ENCODE data around the gene PRKN. TPM values are rescaled to one million over a fixed set of nuclear protein-coding genes. Genes with fewer than 3 reads are reported as not detected.

Gene PRKN
- polyA plus RNA-seq, 6 donors from 2014 or later = 1.4 to 9.3 (median 3.6) TPM

DNA sequence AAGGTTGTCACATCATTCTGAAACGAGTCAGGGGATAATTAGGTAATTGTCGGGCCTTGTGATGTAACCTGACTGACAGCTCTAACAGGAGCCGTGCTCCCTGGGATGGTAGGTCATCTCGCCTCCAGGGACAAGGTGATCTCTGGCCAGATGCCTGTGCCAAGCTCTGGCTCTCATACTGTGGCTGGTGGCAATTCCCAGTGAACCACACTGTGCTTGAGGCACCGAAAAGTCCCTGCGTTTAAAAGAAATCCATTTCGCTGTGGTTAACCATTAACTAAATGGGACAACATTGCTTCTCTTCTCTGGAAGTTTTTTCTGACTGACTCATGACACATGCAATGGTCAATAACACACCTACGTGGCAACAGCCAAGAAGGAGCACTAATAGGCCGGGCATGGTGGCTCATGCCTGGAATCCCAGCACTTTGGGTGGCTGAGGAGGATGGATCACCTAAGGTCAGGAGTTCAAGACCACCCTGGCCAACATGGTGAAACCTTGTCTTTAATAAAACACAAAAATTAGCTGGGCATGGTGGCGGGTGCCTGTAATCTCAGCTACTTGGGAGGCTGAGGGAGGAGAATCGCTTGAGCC, 669.2 kb downstream of the PRKN start:
- Mint-ChIP-seq H3K4me1 (no peaks in the 10 kb centered on the region), H3K36me3 (no peaks in the 10 kb centered on the region), H3K27ac (no peak overlapping the region), H3K9me3 (peaks cover 0 to 11% (median 2%) of the 10 kb centered on the region in 7 donors), H3K4me3 (no peak overlapping the region), H3K27me3 (no peaks in the 10 kb centered on the region)
- ATAC-seq (ENCODE audit: low read depth in 2 of 2) (no peak), DNase-seq (no peak)

DNA sequence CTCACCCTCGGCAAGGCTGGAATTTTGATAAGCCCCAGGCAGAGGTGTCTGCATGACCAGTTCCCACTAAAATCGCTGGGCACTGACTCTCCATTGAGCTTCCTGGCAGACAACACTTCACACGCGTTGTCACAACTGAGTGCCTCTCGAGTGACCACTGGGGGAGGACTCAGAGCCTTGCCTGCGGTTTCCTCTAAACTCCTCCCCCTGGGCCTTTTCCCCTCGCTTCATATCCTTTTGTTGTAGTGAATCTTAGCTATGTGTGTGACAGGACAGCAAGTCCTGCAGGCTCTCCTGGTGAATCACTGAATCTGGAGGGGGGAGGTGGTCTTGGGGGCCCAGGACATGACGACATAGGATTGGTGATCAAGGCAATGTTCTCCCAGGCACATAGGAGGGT, 670.8 kb downstream of the PRKN start:
- Mint-ChIP-seq H3K4me3 (no peak overlapping the region), H3K27ac (no peak overlapping the region), H3K9me3 (peaks cover 0 to 11% (median 2%) of the 10 kb centered on the region in 7 donors), H3K27me3 (no peaks in the 10 kb centered on the region), H3K4me1 (no peaks in the 10 kb centered on the region), H3K36me3 (no peaks in the 10 kb centered on the region)
- DNase-seq (no peak), ATAC-seq (ENCODE audit: low read depth in 2 of 2) (no peak)

DNA sequence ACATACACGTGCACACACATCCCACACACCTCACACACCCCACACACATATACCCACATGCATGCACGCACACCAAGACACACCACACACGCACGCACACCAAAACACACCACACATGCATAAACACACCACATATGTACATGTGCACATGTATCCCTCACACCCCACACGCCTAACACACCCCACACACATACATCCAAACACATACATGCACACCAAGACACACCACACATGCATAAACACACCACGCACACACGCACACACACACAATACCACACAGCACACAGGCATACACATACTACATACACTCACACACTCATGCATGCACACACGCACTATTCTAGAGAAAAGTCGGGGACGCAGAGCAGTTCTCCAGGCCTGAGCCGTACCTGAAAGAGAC, 671.5 kb downstream of the PRKN start:
- Mint-ChIP-seq H3K27me3 (no peaks in the 10 kb centered on the region), H3K27ac (no peak overlapping the region), H3K36me3 (no peaks in the 10 kb centered on the region), H3K4me1 (no peaks in the 10 kb centered on the region), H3K4me3 (no peak overlapping the region), H3K9me3 (peaks cover 0 to 8% (median 2%) of the 10 kb centered on the region in 7 donors)
- no peak for DNase-seq
- no peak for ATAC-seq (ENCODE audit: low read depth in 2 of 2)

DNA sequence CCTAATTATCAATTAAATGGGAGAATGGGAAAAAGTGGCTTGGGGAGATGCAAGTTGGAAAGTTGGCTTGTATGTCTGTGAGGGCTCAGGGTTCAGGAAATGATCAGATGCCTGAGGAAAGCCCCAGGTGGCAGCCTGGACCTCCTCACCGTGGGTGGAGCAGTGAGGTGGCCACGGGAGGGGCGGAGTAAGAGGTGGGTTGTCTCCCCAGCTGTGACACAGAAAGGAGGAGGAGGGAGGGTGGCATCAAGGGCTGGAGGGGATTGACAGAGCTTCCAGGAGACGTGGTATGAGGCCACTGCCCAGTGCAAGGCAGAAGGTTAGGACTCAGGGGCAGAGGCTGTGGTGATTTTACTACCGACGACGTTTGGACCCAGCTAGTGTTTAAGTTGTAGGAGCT, 672.2 kb downstream of the PRKN start:
- Mint-ChIP-seq H3K36me3 (no peaks in the 10 kb centered on the region), H3K27me3 (no peaks in the 10 kb centered on the region), H3K27ac (no peak overlapping the region), H3K4me1 (no peaks in the 10 kb centered on the region), H3K9me3 (peaks cover 0 to 8% (median 2%) of the 10 kb centered on the region in 7 donors), H3K4me3 (no peak overlapping the region)
- ATAC-seq (ENCODE audit: low read depth in 2 of 2) (no peak), DNase-seq (no peak)

DNA sequence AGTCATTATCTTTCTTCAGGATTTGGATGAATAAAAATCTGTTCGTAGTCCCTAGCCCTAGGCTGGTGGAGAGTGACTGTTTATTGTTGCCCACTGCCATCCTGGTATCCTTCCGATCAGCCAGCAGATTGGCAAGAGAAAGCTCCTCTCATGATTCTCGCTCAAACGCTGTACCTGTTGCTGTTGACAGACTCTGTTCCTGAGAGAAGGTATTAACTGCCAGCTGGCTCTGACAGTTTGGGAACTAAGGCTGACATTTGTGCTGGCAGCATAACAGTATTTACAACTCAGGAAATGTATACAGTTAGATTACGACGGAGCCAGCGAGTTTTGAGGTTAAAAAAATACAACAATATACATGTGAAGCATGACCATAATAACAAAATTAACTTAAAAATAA, 674.5 kb downstream of the PRKN start:
- Mint-ChIP-seq H3K4me1 (no peaks in the 10 kb centered on the region), H3K36me3 (no peaks in the 10 kb centered on the region), H3K4me3 (no peak overlapping the region), H3K27me3 (no peaks in the 10 kb centered on the region), H3K9me3 (peaks cover 0 to 12% (median 2%) of the 10 kb centered on the region in 7 donors), H3K27ac (no peak overlapping the region)
- DNase-seq = no peak
- no peak for ATAC-seq (ENCODE audit: low read depth in 2 of 2)

DNA sequence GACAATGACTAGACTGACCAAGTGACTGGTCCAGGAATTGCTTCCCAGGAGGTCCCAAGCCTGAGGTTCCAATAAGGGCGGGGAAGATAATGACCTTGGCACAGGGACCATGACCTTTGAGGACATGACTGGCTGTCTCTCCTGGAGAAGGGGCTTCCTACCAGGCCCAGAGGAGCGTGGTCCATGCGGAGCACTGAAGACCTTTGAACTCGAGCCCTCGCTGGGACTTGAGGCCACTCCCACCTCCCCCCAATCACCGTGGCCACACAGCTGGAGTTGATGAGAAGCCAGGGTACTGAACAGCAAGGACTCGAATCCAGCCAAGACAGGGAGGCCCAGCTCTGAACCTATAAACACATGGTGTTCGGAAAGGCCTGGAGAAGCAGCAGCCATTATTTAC, 677.0 kb downstream of the PRKN start:
- H3K4me1 Mint-ChIP-seq = no peaks in the 10 kb centered on the region
- DNase-seq = no peak
- H3K36me3 Mint-ChIP-seq = peaks cover 0 to 3% of the 10 kb centered on the region in 2 donors
- no peak overlapping the region for H3K27ac Mint-ChIP-seq
- no peaks in the 10 kb centered on the region for H3K27me3 Mint-ChIP-seq
- no peak for ATAC-seq (ENCODE audit: low read depth in 2 of 2)
- no peak overlapping the region for H3K4me3 Mint-ChIP-seq
- peaks cover 0 to 12% (median 4%) of the 10 kb centered on the region in 7 donors for H3K9me3 Mint-ChIP-seq

DNA sequence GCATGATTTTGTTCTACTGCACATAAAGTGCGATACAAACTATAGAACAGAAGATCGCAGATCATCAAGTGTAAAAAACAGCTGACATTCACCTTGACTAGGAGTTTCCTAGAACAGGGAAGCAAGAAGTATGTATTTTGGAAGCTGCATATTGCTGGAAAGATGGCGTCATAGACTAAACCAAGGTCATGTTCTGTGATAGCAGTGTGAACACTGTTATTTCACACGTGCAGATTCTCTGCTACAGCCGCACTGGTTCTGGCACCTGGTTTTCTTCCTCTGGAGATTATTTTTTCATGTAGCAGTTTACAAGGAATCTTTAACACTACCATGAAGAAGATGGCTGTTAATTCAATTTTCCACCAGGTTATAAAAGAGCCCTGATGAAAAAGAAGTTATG, 681.2 kb downstream of the PRKN start:
- DNase-seq (no peak), ATAC-seq (ENCODE audit: low read depth in 2 of 2) (no peak)
- H3K36me3 Mint-ChIP-seq = peaks cover 4 to 17% of the 10 kb centered on the region in 2 donors
- H3K27ac Mint-ChIP-seq = no peak overlapping the region
- H3K4me3 Mint-ChIP-seq = no peak overlapping the region
- H3K27me3 Mint-ChIP-seq = no peaks in the 10 kb centered on the region
- peaks cover 4 to 37% (median 21%) of the 10 kb centered on the region in 7 donors for H3K9me3 Mint-ChIP-seq
- no peaks in the 10 kb centered on the region for H3K4me1 Mint-ChIP-seq

DNA sequence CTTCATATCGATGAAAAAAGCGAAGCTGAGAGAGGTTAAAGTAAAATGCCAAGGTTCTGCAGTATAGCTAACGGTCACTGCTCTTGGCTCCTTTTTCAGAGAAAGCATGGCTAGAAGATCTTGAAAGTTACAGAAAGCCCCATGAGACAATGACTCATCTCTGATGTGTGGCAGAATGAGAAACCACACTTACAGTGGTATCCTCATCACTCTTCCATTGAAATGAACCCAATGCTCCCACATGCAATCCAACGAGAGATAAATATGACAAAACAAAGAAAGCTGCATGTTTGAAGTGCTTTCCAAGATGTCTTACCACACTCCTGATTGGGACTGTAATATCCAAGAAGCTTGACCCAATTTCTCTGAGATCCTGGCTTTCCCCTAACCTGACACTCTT, 694.9 kb downstream of the PRKN start:
- Mint-ChIP-seq H3K4me3 (no peak overlapping the region), H3K4me1 (no peaks in the 10 kb centered on the region), H3K36me3 (peaks cover 0 to 6% of the 10 kb centered on the region in 2 donors), H3K27ac (no peak overlapping the region), H3K9me3 (peaks cover 2 to 11% (median 7%) of the 10 kb centered on the region in 7 donors), H3K27me3 (no peaks in the 10 kb centered on the region)
- no peak for ATAC-seq (ENCODE audit: low read depth in 2 of 2)
- DNase-seq = no peak

DNA sequence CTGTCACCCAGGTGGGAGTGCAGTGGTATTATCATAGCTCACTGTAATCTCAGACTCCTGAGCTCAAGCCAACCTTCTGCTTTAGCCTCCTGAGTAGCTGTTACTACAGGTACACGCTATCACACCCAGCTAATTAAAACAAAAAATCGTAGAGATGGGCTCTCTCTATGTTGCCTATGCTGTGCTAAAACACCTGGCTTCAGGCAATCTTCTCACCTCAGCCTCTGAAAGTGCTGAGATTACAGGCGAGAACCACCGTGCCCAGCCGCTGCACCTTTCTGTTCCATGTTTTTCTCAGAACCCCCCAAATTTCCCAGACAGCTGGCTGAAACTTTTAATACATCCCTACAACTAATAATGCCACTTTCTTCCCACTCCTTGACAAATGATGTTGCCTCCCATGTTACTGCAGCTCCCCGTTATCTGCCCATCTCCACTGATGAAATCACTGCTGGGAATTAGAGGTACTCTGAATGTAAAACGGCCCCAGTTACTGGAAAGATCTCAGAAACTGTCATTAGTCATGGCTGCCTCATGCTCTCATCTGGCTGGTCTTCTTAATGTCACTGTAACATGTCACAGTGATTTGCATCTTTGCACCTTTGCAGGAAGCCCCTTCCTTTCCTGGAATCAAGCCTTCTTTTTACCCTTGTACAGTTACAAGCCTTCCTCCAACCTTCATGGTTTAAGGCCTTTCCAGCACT, 697.5 kb downstream of the PRKN start:
- Mint-ChIP-seq H3K9me3 (peaks cover 0 to 12% (median 5%) of the 10 kb centered on the region in 7 donors), H3K4me1 (no peaks in the 10 kb centered on the region)

DNA sequence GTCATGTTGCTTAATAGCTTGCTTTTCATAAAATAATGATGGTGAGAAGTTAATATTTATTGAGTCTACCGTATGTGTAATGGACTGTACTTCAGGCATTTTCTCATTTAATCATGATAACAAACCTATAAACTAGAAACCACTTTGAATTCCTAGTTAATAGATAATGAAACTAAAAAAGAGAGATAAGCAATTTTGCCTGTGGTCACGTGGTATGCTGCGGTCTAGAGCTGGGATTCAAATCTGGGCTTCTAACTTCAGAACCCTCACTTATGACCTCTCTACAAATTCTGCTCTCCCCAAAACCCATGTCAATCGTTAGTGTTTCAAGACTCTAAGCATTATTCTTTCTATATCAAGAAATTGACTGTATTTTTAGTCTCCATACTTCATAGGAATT, 700.7 kb downstream of the PRKN start:
- H3K36me3 Mint-ChIP-seq = peaks cover 6 to 9% of the 10 kb centered on the region in 2 donors
- no peak overlapping the region for H3K27ac Mint-ChIP-seq
- H3K9me3 Mint-ChIP-seq = peaks cover 0 to 20% (median 15%) of the 10 kb centered on the region in 7 donors
- H3K4me1 Mint-ChIP-seq = no peaks in the 10 kb centered on the region
- H3K4me3 Mint-ChIP-seq = no peak overlapping the region
- ATAC-seq (ENCODE audit: low read depth in 2 of 2) (no peak), DNase-seq (no peak)
- H3K27me3 Mint-ChIP-seq = no peaks in the 10 kb centered on the region

More for the DNA sequence above, 697.5 kb downstream of the PRKN start:
- no peak for ATAC-seq (ENCODE audit: low read depth in 2 of 2)
- DNase-seq = no peak
- Mint-ChIP-seq H3K4me3 (no peak overlapping the region), H3K36me3 (no peaks in the 10 kb centered on the region), H3K27me3 (no peaks in the 10 kb centered on the region), H3K27ac (peak overlapping the region in 1 of 6 donors; percentile 38)

DNA sequence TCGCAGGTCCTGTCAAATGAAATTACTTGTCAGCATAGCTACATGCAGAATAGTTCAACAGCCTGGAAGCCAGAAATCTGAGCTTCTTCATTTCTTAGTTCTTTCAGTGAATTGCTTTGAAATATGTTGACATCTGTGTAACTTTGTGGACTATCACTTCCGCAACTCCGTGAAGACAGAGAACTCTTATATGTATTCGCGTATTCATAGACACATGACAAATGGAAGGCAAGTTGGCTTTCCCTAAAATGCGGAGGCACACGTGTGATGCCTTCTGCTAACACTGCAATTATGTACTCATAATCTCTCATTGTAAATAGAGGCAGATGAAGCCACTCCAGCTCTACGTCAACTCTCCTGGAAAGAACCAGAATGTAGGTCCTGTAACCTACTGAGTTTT, 701.5 kb downstream of the PRKN start:
- Mint-ChIP-seq H3K4me3 (no peak overlapping the region), H3K4me1 (no peaks in the 10 kb centered on the region), H3K9me3 (peaks cover 0 to 20% (median 15%) of the 10 kb centered on the region in 7 donors), H3K27ac (no peak overlapping the region), H3K36me3 (peaks cover 6 to 9% of the 10 kb centered on the region in 2 donors), H3K27me3 (no peaks in the 10 kb centered on the region)
- ATAC-seq (ENCODE audit: low read depth in 2 of 2) = no peak
- no peak for DNase-seq

DNA sequence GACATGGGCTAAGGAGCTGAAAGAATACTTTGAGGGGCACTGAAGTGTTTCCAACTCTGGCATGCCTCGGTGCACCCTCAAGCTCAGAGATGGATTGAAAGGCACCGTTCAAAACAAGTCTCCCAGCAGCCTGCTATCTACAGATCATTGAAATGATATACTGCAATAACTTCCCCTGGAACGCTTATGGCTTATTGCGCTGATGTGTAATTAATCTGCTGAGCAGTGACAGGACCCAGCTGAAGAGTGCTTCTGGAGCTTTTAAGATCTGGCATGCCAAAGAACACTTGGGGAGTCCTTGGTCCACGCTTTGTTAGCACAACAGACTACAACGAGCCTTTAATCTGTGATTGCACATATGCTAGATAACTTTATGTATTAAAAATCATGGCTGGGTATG, 708.2 kb downstream of the PRKN start:
- H3K27ac Mint-ChIP-seq = no peak overlapping the region
- peaks cover 9 to 15% of the 10 kb centered on the region in 2 donors for H3K36me3 Mint-ChIP-seq
- ATAC-seq (ENCODE audit: low read depth in 2 of 2) = no peak
- no peak overlapping the region for H3K4me3 Mint-ChIP-seq
- no peaks in the 10 kb centered on the region for H3K4me1 Mint-ChIP-seq
- peaks cover 14 to 24% (median 18%) of the 10 kb centered on the region in 7 donors for H3K9me3 Mint-ChIP-seq
- no peak for DNase-seq
- no peaks in the 10 kb centered on the region for H3K27me3 Mint-ChIP-seq

DNA sequence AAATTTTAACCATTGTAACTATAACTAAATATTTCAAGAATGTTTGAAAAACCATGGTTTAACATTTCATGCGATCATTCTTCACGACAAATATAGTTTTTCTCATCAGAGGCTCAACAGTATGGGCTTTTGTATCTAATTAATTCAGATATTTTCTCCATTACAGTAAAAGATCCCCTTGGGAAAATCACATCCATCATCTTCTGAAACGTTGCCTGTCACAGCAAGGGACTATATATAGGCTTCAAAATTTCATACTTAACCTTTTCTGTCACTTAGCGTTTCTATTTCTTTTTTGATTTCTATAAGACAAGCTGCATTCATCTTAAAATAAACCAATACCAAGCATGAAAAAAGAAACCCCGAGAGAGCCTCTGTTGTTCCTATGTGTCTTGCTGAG, 710.0 kb downstream of the PRKN start:
- Mint-ChIP-seq H3K27ac (no peak overlapping the region), H3K4me3 (no peak overlapping the region), H3K27me3 (no peaks in the 10 kb centered on the region), H3K4me1 (no peaks in the 10 kb centered on the region), H3K9me3 (peaks cover 6 to 25% (median 15%) of the 10 kb centered on the region in 7 donors), H3K36me3 (peaks cover 0 to 9% of the 10 kb centered on the region in 2 donors)
- ATAC-seq (ENCODE audit: low read depth in 2 of 2) (no peak), DNase-seq (no peak)

DNA sequence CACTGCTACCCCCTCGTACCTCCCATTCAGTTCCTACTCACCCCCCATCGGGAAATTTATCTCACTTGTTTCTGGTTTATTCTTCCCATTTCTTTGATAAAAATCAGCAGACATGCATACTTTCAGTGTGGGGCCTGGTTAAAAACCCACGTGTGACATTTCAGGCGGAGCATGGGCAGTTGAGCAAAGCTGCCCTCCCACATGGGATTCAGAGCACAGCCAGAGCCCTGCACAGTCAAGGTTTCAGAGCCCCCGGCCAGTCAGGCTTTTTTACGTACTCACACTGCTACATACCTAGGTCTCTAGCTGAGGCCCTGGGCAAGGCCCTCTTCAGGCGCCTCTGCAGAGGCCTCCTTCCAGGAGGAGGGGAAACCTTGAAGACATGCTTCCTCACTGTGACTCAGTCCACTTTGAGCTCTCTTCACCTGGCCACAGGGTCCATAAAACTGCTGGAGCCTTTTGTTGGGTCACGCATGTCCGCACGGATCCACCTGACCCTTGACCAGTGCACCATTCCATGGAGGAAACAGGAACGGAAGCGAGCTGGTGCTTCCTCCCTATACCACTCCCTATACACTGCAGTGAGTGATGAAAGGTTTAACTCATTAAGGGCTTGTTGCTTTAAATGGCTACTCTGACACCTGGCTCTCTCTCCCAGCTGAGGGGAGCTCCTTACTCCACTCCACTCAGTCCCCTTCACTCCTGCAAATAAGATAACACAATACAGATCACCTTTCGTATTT, 713.3 kb downstream of the PRKN start:
- H3K27ac Mint-ChIP-seq = no peak overlapping the region
- DNase-seq (no peak), ATAC-seq (ENCODE audit: low read depth in 2 of 2) (no peak)
- H3K4me1 Mint-ChIP-seq = no peaks in the 10 kb centered on the region
- peaks cover 4 to 25% (median 12%) of the 10 kb centered on the region in 7 donors for H3K9me3 Mint-ChIP-seq
- H3K36me3 Mint-ChIP-seq = peaks cover 0 to 9% of the 10 kb centered on the region in 2 donors
- no peaks in the 10 kb centered on the region for H3K27me3 Mint-ChIP-seq
- no peak overlapping the region for H3K4me3 Mint-ChIP-seq

Measured in naive B cell (primary cell).